Neural cell (in vitro differentiated cells): ENCODE results near the gene GRID1. TPM values are rescaled to one million over a fixed set of nuclear protein-coding genes. Genes with fewer than 3 reads are reported as not detected.

Experiments
- H2AFZ ChIP-seq: fragments of 200-600, 300-800 bp; sonication (generic), shearing (Covaris generic); 2 replicates; pipeline ENCODE4 v1.6.0; 2014; ENCODE audit warnings: low read depth, mild to moderate bottlenecking, antibody characterized with exemption, low read length, moderate library complexity
- H3F3A ChIP-seq: fragments of 200-600 bp; shearing (Covaris generic); 2 replicates; pipeline ENCODE4 v1.6.1; 2016; ENCODE audit warnings: mild to moderate bottlenecking, moderate library complexity, mixed read lengths, antibody characterized with exemption, low read length; ENCODE audit not compliant: insufficient read depth, poor library complexity, severe bottlenecking
- H3K27ac ChIP-seq: fragments of 200-600, 300-800 bp; sonication (generic), shearing (Covaris generic); 2 replicates; pipeline ENCODE4 v1.5.1; 2014; ENCODE audit warnings: mild to moderate bottlenecking, low read length, moderate library complexity
- H3K27me3 ChIP-seq: fragments of 300-800, 200-600 bp; sonication (generic), shearing (Covaris generic); 2 replicates; pipeline ENCODE4 v1.6.0; 2014; ENCODE audit warnings: mild to moderate bottlenecking, low read depth, low read length, moderate library complexity; ENCODE audit not compliant: insufficient read depth
- H3K36me3 ChIP-seq: fragments of 300-800, 200-600 bp; sonication (generic), shearing (Covaris generic); 2 replicates; pipeline ENCODE4 v1.5.1; 2014; ENCODE audit warnings: mild to moderate bottlenecking, antibody characterized with exemption, low read length, moderate library complexity; ENCODE audit not compliant: insufficient read depth
- H3K4me2 ChIP-seq: fragments of 300-800, 200-600 bp; sonication (generic), shearing (Covaris generic); 2 replicates; pipeline ENCODE4 v1.6.0; 2014; ENCODE audit warnings: mild to moderate bottlenecking, low read length
- H3K4me3 ChIP-seq: fragments of 300-800, 200-600 bp; sonication (generic), shearing (Covaris generic); 2 replicates; pipeline ENCODE4 v1.5.1; 2014; ENCODE audit warnings: mild to moderate bottlenecking, low read length, moderate library complexity
- H3K79me2 ChIP-seq: fragments of 200-600 bp; shearing (Covaris generic); replicated peaks from 2 replicates; pipeline ENCODE4 v1.6.0; 2014; ENCODE audit warnings: mild to moderate bottlenecking, low read length, moderate library complexity; ENCODE audit not compliant: insufficient read depth
- H3K9ac ChIP-seq: fragments of 300-800, 200-600 bp; sonication (generic), shearing (Covaris generic); 2 replicates; pipeline ENCODE4 v1.6.1; 2016; ENCODE audit warnings: mild to moderate bottlenecking, low read length, mixed read lengths
- H3K9me2 ChIP-seq: fragments of 200-600 bp; shearing (Covaris generic); 2 replicates; pipeline ENCODE4 v1.6.1; 2016; ENCODE audit warnings: mild to moderate bottlenecking, low read length, mixed read lengths; ENCODE audit not compliant: insufficient read depth
- H3K9me3 ChIP-seq: fragments of 200-600, 300-800 bp; sonication (generic), shearing (Covaris generic); 2 replicates; pipeline ENCODE4 v1.6.1; 2016; ENCODE audit warnings: mild to moderate bottlenecking, mixed run types, low read length, moderate library complexity, mixed read lengths
- H4K20me1 ChIP-seq: fragments of 200-600 bp; shearing (Covaris generic); 2 replicates; pipeline ENCODE4 v1.6.1; 2016; ENCODE audit warnings: mild to moderate bottlenecking, mixed run types; ENCODE audit not compliant: insufficient read depth
- CTCF ChIP-seq: fragments of 450-650 bp; IDR thresholded peaks from 2 replicates; pipeline ENCODE4 v1.5.1; 2014; ENCODE audit warnings: antibody characterized with exemption, mild to moderate bottlenecking, moderate library complexity; ENCODE audit not compliant: poor library complexity, severe bottlenecking
- EP300 ChIP-seq: fragments of 450-650 bp; conservative IDR thresholded peaks from 2 replicates; pipeline ENCODE4 v1.6.1; 2014; ENCODE audit warnings: antibody characterized with exemption, mild to moderate bottlenecking, moderate library complexity; ENCODE audit not compliant: poor library complexity, severe bottlenecking
- EZH2 ChIP-seq: fragments of 200-600, 300-800 bp; shearing (Covaris generic), sonication (generic); IDR thresholded peaks from 2 replicates; pipeline ENCODE4 v1.6.1; 2014; ENCODE audit warnings: antibody characterized with exemption, low read length, borderline replicate concordance, mild to moderate bottlenecking; ENCODE audit not compliant: insufficient read depth, poor library complexity, severe bottlenecking
- MXI1 ChIP-seq: fragments of 450-650 bp; conservative IDR thresholded peaks from 2 replicates; pipeline ENCODE4 v1.6.1; 2014; ENCODE audit warnings: antibody characterized with exemption, mild to moderate bottlenecking; ENCODE audit not compliant: poor library complexity, severe bottlenecking
- POLR2AphosphoS5 ChIP-seq: IDR thresholded peaks from 2 replicates; pipeline ENCODE4 v1.6.1; 2012
- RAD21 ChIP-seq: fragments of 450-650 bp; conservative IDR thresholded peaks from 2 replicates; pipeline ENCODE4 v1.6.1; 2014; ENCODE audit warnings: antibody characterized with exemption, mild to moderate bottlenecking, moderate library complexity
- REST ChIP-seq: IDR thresholded peaks from 2 replicates; pipeline ENCODE4 v1.6.1; 2012; ENCODE audit warnings: borderline replicate concordance
- SMC3 ChIP-seq: fragments of 450-650 bp; conservative IDR thresholded peaks from 2 replicates; pipeline ENCODE4 v1.6.1; 2014; ENCODE audit warnings: antibody characterized with exemption, mild to moderate bottlenecking, moderate library complexity; ENCODE audit not compliant: poor library complexity
- TAF1 ChIP-seq: IDR thresholded peaks from 2 replicates; pipeline ENCODE4 v1.6.1; 2012; ENCODE audit warnings: low read depth
- polyA plus RNA-seq: library from polyadenylated mRNA; depleted of rRNA; stranded (reverse); fragments of >200 nt; gene quantifications from 2 replicates; pipeline ENCODE4 v1.2.3, GENCODE V29; 2014

Gene GRID1
- polyA plus RNA-seq, 1 donor from 2014 or later = 7.3 TPM

- H3K27me3 ChIP-seq = no peaks in the 10 kb centered on the region
- no peaks in the 10 kb centered on the region for H4K20me1 ChIP-seq
- no peaks in the 10 kb centered on the region for H3K9me2 ChIP-seq
- no peaks in the 10 kb centered on the region for H3K79me2 ChIP-seq
- no peak overlapping the region for H3K9ac ChIP-seq
- no peak overlapping the region for H2AFZ ChIP-seq
- H3K27ac ChIP-seq = no peak overlapping the region
- no peaks in the 10 kb centered on the region for H3K9me3 ChIP-seq
- H3K4me3 ChIP-seq = no peak overlapping the region
- no peak overlapping the region for H3K4me2 ChIP-seq
- TF ChIP-seq TAF1 = no peak
- no peak for TF ChIP-seq MXI1
- TF ChIP-seq EZH2 = no peak
- TF ChIP-seq REST = no peak
- no peak for TF ChIP-seq CTCF
- no peak for TF ChIP-seq POLR2AphosphoS5
- TF ChIP-seq EP300 = no peak
- no peak for TF ChIP-seq RAD21
- no peak for TF ChIP-seq SMC3
- H3K36me3 ChIP-seq = no peaks in the 10 kb centered on the region
- no peaks in the 10 kb centered on the region for H3F3A ChIP-seq
Observed at GRCh38 chr10:86313621-86314041, 53.0 kb downstream of the GRID1 start.

GRCh38 chr10:86312701-86313270, 53.8 kb downstream of the GRID1 start:
- H3K27me3 ChIP-seq = no peaks in the 10 kb centered on the region
- no peak overlapping the region for H2AFZ ChIP-seq
- H3K4me3 ChIP-seq = no peak overlapping the region
- H3K27ac ChIP-seq = no peak overlapping the region
- no peaks in the 10 kb centered on the region for H4K20me1 ChIP-seq
- no peak overlapping the region for H3K4me2 ChIP-seq
- H3K79me2 ChIP-seq = no peaks in the 10 kb centered on the region
- no peak for TF ChIP-seq POLR2AphosphoS5
- TF ChIP-seq TAF1 = no peak
- no peak for TF ChIP-seq REST
- TF ChIP-seq SMC3 = no peak
- no peak for TF ChIP-seq CTCF
- TF ChIP-seq EZH2 = no peak
- no peaks in the 10 kb centered on the region for H3K36me3 ChIP-seq
- no peaks in the 10 kb centered on the region for H3K9me2 ChIP-seq
- no peaks in the 10 kb centered on the region for H3K9me3 ChIP-seq
- H3F3A ChIP-seq = no peaks in the 10 kb centered on the region
- H3K9ac ChIP-seq = no peak overlapping the region
